Pancreas (tissue), 10 donors: ENCODE measurements around the gene FLG2. TPM values are rescaled to one million over a fixed set of nuclear protein-coding genes. Genes with fewer than 3 reads are reported as not detected.
"Not testable (repeated sequence)": the region's sequence is repeated elsewhere in the genome, so short reads cannot be mapped to it uniquely, and the experiment has no call there.

ENCODE experiments used
- ATAC-seq, 4 donors: fragments of 200-7000 bp; cut with Tn5 transposase; one replicate each; pipeline versions ENCODE4 v1.8.0 to v1.9.1; 2020; ENCODE audit warnings: mild to moderate bottlenecking in 4 of 4, moderate library complexity in 4 of 4
- DNase-seq, 6 donors: peaks; one replicate each; pipeline ENCODE4 v3.0.0-alpha.2; 2020
- FAIRE-seq: peaks from 2 replicates; lab custom pipeline; 2012; peaks lifted over from hg19 to GRCh38; lab: Jason Lieb, UNC
- H3K27ac ChIP-seq, 4 donors: fragments of 200-600 bp; sonication (generic); 1 replicate in 3 of 4; 2 replicates in 1 of 4; pipeline versions ENCODE4 v1.5.0 to v1.8.0; 2020
- H3K27me3 ChIP-seq, 4 donors: fragments of 200-600 bp; one replicate each; pipeline ENCODE4 v1.8.0; 2021
- H3K36me3 ChIP-seq, 3 donors: fragments of 200-600 bp; sonication (generic) in 1 of 3; one replicate each; pipeline versions ENCODE4 v1.5.0 to v1.8.0; 2020 to 2021
- H3K4me1 ChIP-seq, 3 donors: fragments of 200-600 bp; one replicate each; pipeline ENCODE4 v1.8.0; 2021
- H3K4me3 ChIP-seq, 4 donors: fragments of 200-600 bp; sonication (generic) in 2 of 4; one replicate each; pipeline versions ENCODE4 v1.5.0 to v1.8.0; 2020 to 2021
- H3K9me3 ChIP-seq, 4 donors: fragments of 200-600 bp; one replicate each; pipeline ENCODE4 v1.8.0; 2021
- WGBS, 2 donors: extraction: QIAGEN DNeasy Blood & Tissue Kit; methylation state at CpG; one replicate each; pipeline ENCODE4 v1.1.7; 2013; 5-methylcytosine and 5-hydroxymethylcytosine counted together
- intact Hi-C, 3 donors: fragments of 100-400 bp; cut with DNase I; formaldehyde crosslinking; loops; one replicate each; pipeline versions ENCODE4 v1.11.1 to v1.14.2; 2022
- polyA plus RNA-seq, 2 donors: library from polyadenylated mRNA; stranded (reverse); fragments of 200-250 nt; gene quantifications; one replicate each; pipeline ENCODE4 v1.2.3, GENCODE V29; 2013
- total RNA-seq, 6 donors: library from RNA; stranded (reverse); fragmentation: NEBNext Ultra II Directional in 4 of 6; extraction: Animal tissue kit (Norgen Biotek cat#: 25700) in 4 of 6; gene quantifications; one replicate each; pipeline versions ENCODE4 v1.2.1 to v1.2.4, GENCODE V29; 2021 to 2023
- TF ChIP-seq, protein P1 (sequence below), 4 donors: fragments of 200-600 bp; sonication (generic) in 3 of 4; IDR thresholded peaks; one replicate each; pipeline versions ENCODE4 v1.5.0 to v1.8.0; 2021; ENCODE audit warnings: antibody characterized with exemption in 4 of 4
- donor health status: healthy with polysubstance abuse.
- donor health status: DM: no; HTN: no; CAD: no; lungs with moderate emphysema.
- donor health status: DM: no; HTN: no; CAD: no.
- donor health status: control.
- donor health status: control.
- donor health status: Bipolar disorder and iron deficiency.
- donor health status: DM: yes; HTN: yes; CAD: no.
- donor health status: DM: no; HTN: no; CAD: no.
- donor health status: DM: no; HTN: no; CAD: no.
- donor health status: DM: yes; HTN: yes; CAD: no.

Gene FLG2
- total and polyA plus RNA-seq, 8 donors = under 0.01 TPM; not detected in 7

GRCh38 chr1:152309955-152310354 is 49.9 kb downstream of the FLG2 start:
- TF ChIP-seq, protein P1, sequence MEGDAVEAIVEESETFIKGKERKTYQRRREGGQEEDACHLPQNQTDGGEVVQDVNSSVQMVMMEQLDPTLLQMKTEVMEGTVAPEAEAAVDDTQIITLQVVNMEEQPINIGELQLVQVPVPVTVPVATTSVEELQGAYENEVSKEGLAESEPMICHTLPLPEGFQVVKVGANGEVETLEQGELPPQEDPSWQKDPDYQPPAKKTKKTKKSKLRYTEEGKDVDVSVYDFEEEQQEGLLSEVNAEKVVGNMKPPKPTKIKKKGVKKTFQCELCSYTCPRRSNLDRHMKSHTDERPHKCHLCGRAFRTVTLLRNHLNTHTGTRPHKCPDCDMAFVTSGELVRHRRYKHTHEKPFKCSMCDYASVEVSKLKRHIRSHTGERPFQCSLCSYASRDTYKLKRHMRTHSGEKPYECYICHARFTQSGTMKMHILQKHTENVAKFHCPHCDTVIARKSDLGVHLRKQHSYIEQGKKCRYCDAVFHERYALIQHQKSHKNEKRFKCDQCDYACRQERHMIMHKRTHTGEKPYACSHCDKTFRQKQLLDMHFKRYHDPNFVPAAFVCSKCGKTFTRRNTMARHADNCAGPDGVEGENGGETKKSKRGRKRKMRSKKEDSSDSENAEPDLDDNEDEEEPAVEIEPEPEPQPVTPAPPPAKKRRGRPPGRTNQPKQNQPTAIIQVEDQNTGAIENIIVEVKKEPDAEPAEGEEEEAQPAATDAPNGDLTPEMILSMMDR (IDR thresholded peaks at IDR 0.05) = no peak
- no peak for DNase-seq
- intact Hi-C loops = no loop called here
- H3K36me3 ChIP-seq = no peaks in the 10 kb centered on the region
- H3K27ac ChIP-seq = no peak overlapping the region
- H3K4me3 ChIP-seq = no peak overlapping the region
- WGBS, 2 donors = 82 to 89% methylated on average over 9 of the region's 9 CpGs
- H3K4me1 ChIP-seq = no peaks in the 10 kb centered on the region
- H3K9me3 ChIP-seq = no peaks in the 10 kb centered on the region
- H3K27me3 ChIP-seq = no peaks in the 10 kb centered on the region
- FAIRE-seq = no peak
- ATAC-seq = no peak

DNA sequence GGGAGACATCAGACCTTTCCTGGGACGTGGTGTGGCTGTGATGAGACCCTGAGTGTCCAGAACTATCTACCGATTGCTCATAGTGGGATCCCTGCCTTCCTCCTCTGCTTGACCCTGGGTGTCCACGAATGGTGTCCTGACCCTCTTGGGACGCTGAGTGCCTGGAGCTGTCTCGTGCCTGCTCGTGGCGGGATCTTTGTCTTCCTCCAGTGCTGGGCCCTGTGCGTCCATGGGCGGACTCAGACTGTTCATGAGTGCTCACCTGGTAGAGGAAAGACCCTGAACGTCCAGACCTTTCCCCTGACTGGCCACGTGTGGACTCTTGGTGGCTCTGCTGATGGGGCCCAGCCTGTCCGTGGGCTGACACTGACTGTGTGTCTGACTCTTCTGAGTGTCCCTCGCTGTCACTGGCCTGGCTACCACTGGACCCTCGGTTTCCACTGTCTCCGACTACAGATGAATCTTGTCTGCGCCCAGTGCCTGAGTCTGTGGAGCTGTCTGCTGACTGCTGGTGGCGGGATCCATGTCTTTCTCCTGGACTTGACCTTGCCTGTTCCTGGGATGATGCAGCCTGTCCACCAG is 50.4 kb downstream of the FLG2 start:
- H3K9me3 ChIP-seq, ATAC-seq, H3K4me3 ChIP-seq, H3K27ac ChIP-seq, intact Hi-C loops, H3K4me1 ChIP-seq, FAIRE-seq, H3K27me3 ChIP-seq, H3K36me3 ChIP-seq: not testable (repeated sequence)
- 72 to 83% methylated on average over 17 of the region's 17 CpGs for WGBS, 2 donors
- peak in 1 of 6 donors; percentile 21 for DNase-seq

GRCh38 chr1:152308758-152309157 is 51.0 kb downstream of the FLG2 start:
- H3K4me3 ChIP-seq, DNase-seq, FAIRE-seq, H3K9me3 ChIP-seq, H3K4me1 ChIP-seq, ATAC-seq, H3K27me3 ChIP-seq, intact Hi-C loops, H3K36me3 ChIP-seq, H3K27ac ChIP-seq: not testable (repeated sequence)
- 70 to 78% methylated on average over 7 of the region's 7 CpGs for WGBS, 2 donors

DNA sequence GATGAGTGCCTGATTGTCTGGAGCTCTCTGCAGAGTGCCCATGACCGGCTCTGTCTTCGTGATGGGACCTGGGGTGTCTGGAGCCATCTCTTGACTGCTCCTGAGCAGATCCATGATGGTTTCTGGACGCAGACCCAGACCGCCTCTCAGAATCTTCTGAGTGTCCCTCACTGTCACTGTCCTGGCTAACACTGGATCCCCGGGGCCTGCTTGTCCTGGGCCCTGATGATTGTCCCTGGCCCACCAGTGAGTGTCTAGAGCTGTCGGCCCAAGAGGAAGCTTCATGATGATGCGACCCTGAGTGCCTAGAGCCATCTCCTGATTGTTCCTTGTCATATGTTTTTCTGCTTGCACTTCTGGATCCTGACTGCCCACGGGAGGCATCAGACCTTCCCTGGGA is 51.8 kb downstream of the FLG2 start:
- H3K9me3 ChIP-seq, H3K4me3 ChIP-seq, ATAC-seq, H3K27ac ChIP-seq, H3K36me3 ChIP-seq, H3K4me1 ChIP-seq, FAIRE-seq, intact Hi-C loops, DNase-seq, H3K27me3 ChIP-seq: not testable (repeated sequence)
- 76 to 82% methylated on average over 8 of the region's 8 CpGs for WGBS, 2 donors

GRCh38 chr1:152306123-152306522 is 53.7 kb downstream of the FLG2 start:
- H3K9me3 ChIP-seq, H3K27ac ChIP-seq, ATAC-seq, H3K36me3 ChIP-seq, intact Hi-C loops, H3K4me1 ChIP-seq, H3K4me3 ChIP-seq, DNase-seq, FAIRE-seq, H3K27me3 ChIP-seq: not testable (repeated sequence)
- WGBS, 2 donors = 78 to 88% methylated on average over 8 to 10 of the region's 10 CpGs

DNA sequence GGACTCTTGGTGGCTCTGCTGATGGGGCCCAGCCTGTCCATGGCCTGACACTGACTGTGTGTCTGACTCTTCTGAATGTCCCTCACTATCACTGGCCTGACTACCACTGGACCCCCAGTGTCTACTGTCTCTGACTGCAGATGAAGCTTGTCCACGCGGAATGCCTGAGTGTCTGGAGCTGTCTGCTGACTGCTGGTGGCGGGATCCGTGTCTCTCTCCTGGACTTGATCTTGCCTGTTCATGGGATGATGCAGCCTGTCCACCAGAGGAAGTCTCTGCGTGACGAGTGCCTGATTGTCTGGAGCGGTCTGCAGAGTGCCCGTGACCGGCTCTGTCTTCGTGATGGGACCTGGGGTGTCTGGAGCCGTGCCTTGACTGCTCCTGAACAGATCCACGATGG is 55.0 kb downstream of the FLG2 start:
- H3K4me3 ChIP-seq, H3K36me3 ChIP-seq, H3K27me3 ChIP-seq, FAIRE-seq, intact Hi-C loops, H3K27ac ChIP-seq, H3K9me3 ChIP-seq, H3K4me1 ChIP-seq, ATAC-seq: not testable (repeated sequence)
- peak in 1 of 6 donors; percentile 21 for DNase-seq
- WGBS, 2 donors = 83 to 92% methylated on average over 12 of the region's 12 CpGs

DNA sequence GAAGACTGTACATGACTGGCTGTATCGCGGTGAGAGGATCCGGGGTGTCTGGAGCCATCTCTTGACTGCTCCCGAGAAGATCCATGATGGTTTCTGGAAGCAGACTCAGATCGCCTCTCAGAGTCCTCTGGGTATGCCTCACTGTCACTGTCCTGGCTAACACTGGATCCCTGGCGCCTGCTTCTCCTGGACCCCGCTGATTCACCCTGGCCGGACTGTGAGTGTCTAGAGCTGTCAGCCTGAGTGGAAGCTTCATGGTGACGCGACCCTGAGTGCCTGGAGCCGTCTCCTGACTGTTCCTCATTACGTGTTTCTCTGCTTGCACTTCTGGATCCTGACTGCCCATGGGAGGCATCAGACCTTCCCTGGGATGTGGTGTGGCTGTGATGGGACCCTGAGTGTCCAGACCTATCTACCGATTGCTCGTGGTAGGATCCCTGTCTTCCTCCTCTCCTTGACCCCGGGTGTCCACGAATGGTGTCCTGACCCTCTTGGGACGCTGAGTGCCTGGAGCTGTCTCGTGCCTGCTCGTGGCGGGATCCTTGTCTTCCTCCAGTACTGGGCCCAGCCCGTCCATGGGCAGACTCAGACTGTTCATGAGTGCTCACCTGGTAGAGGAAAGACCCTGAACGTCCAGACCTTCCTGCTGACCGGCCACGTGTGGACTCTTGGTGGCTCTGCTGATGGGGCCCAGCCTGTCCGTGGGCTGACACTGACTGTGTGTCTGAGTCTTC is 56.5 kb downstream of the FLG2 start:
- ATAC-seq, FAIRE-seq, H3K4me3 ChIP-seq, intact Hi-C loops, H3K27ac ChIP-seq, H3K36me3 ChIP-seq, H3K27me3 ChIP-seq, H3K9me3 ChIP-seq, H3K4me1 ChIP-seq: not testable (repeated sequence)
- WGBS, 2 donors = 81 to 88% methylated on average over 23 to 24 of the region's 25 CpGs
- peak in 1 of 6 donors; percentile 22 for DNase-seq

Other genes starting within 250 kb of the FLG2 start
- under 1 TPM in 5 of 6 donors, not detected in 1; 0.03 to 0.06 (median 0.06) TPM for gene TCHH, start 244.6 kb downstream of the FLG2 start, total RNA-seq
- gene TCHH, start 244.6 kb downstream of the FLG2 start, polyA plus RNA-seq = under 1 TPM; 0.15 to 0.42 TPM
- not detected for gene RPTN, start 200.8 kb downstream of the FLG2 start, total RNA-seq
- not detected for gene RPTN, start 200.8 kb downstream of the FLG2 start, polyA plus RNA-seq
- not detected for gene HRNR, start 135.8 kb downstream of the FLG2 start, total RNA-seq
- gene HRNR, start 135.8 kb downstream of the FLG2 start, polyA plus RNA-seq = under 1 TPM; 0.02 to 0.04 TPM
- not detected for gene FLG, start 34.8 kb downstream of the FLG2 start, total RNA-seq
- gene FLG, start 34.8 kb downstream of the FLG2 start, polyA plus RNA-seq = under 1 TPM; under 0.01 to 0.04 TPM
- not detected for gene CRNN, start 54.3 kb upstream of the FLG2 start, total RNA-seq
- gene CRNN, start 54.3 kb upstream of the FLG2 start, polyA plus RNA-seq = under 1 TPM; 0.52 to 0.76 TPM
- not detected for gene LCE5A, start 150.8 kb upstream of the FLG2 start, total RNA-seq
- gene LCE5A, start 150.8 kb upstream of the FLG2 start, polyA plus RNA-seq = not detected
- not detected for gene CRCT1, start 154.5 kb upstream of the FLG2 start, total RNA-seq
- gene CRCT1, start 154.5 kb upstream of the FLG2 start, polyA plus RNA-seq = under 1 TPM in 1 of 2 donors, not detected in 1; 0.30 TPM
- not detected for gene LCE3E, start 206.8 kb upstream of the FLG2 start, total RNA-seq
- gene LCE3E, start 206.8 kb upstream of the FLG2 start, polyA plus RNA-seq = not detected
- not detected for gene LCE3D, start 220.5 kb upstream of the FLG2 start, total RNA-seq
- gene LCE3D, start 220.5 kb upstream of the FLG2 start, polyA plus RNA-seq = not detected
- not detected for gene LCE3C, start 240.2 kb upstream of the FLG2 start, total RNA-seq
- not detected for gene LCE3C, start 240.2 kb upstream of the FLG2 start, polyA plus RNA-seq